NT2/D1 (cell line): ENCODE measurements around the gene BEND6.

Experiments
- DNase-seq: peaks from one replicate; pipeline ENCODE4 v3.0.0-alpha.2; 2011; ENCODE audit warnings: low read depth, low spot score
- H3K27me3 ChIP-seq: 2 replicates; pipeline ENCODE4 v1.6.0; 2011; ENCODE audit warnings: mild to moderate bottlenecking; ENCODE audit not compliant: insufficient read length, insufficient read depth
- H3K36me3 ChIP-seq: 2 replicates; pipeline ENCODE4 v1.6.1; 2011; ENCODE audit warnings: mild to moderate bottlenecking, low read length, mixed read lengths; ENCODE audit not compliant: insufficient read depth, insufficient read length
- H3K4me1 ChIP-seq: 2 replicates; pipeline ENCODE4 v1.5.1; 2011; ENCODE audit not compliant: insufficient read depth, insufficient read length
- H3K4me3 ChIP-seq: 2 replicates; pipeline ENCODE4 v1.5.1; 2011; ENCODE audit warnings: low read depth; ENCODE audit not compliant: insufficient read length
- H3K9ac ChIP-seq: 2 replicates; pipeline ENCODE4 v1.6.0; 2011; ENCODE audit warnings: low read depth; ENCODE audit not compliant: insufficient read length
- H3K9me3 ChIP-seq: 2 replicates; pipeline ENCODE4 v1.5.1; 2011; ENCODE audit warnings: mild to moderate bottlenecking, low read length; ENCODE audit not compliant: insufficient read depth
- SUZ12 ChIP-seq: IDR thresholded peaks from 2 replicates; pipeline ENCODE4 v1.6.1; 2011; ENCODE audit not compliant: insufficient read length, insufficient read depth; ENCODE audit errors: extremely low read depth
- YY1 ChIP-seq: IDR thresholded peaks from 2 replicates; pipeline ENCODE4 v1.6.1; 2011; ENCODE audit not compliant: insufficient read length, insufficient read depth
- ZNF274 ChIP-seq: IDR thresholded peaks from 2 replicates; pipeline ENCODE4 v1.6.1; 2011; ENCODE audit warnings: mild to moderate bottlenecking, low read depth, low read length

The BEND6 gene

DNA sequence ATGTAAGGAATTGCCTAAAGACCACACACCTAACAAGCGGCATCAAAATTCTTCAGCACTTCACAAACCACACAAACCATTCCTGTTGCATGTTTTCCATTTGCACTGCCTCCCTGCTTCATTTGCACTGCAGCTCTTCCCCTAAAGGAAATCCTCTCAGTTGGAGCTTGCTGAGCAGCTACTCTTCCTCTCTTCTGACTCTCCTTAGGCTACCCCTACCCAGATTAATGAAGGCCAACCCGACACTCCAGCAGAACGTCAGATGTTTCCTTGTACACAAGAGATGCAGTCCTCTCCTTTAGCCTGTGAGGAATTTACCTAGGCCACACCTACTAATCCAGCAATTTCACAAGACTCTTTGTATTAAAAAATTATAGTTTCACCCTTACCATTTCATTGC is 8.1 kb downstream of the BEND6 start:
- H3K27me3 ChIP-seq = no peaks in the 10 kb centered on the region
- TF ChIP-seq ZNF274 (no peak), SUZ12 (no peak), YY1 (no peak)
- H3K9me3 ChIP-seq = no peaks in the 10 kb centered on the region
- DNase-seq = no peak
- H3K36me3 ChIP-seq = no peaks in the 10 kb centered on the region
- H3K4me1 ChIP-seq = no peaks in the 10 kb centered on the region
- no peak overlapping the region for H3K4me3 ChIP-seq
- no peak overlapping the region for H3K9ac ChIP-seq

DNA sequence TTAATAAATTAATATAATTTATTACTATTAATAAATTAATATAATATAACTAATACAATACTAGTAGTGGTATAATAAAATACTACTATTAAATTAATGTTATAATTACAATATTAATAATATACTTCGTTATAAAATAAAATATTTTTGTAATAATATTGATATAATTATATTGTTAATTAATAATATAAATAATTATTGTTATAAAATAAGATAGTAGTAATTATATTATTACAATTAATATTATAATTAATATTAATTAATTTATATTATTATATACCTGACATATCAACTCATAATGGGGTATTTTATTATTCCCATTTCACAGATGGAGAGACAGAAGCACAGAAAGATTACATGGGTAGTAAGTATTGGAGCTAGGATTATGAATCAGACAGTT is 8.9 kb downstream of the BEND6 start:
- Histone ChIP-seq H3K4me3 (no peak overlapping the region), H3K36me3 (no peaks in the 10 kb centered on the region), H3K4me1 (no peaks in the 10 kb centered on the region), H3K27me3 (no peaks in the 10 kb centered on the region), H3K9me3 (no peaks in the 10 kb centered on the region), H3K9ac (no peak overlapping the region)
- TF ChIP-seq SUZ12 (no peak), YY1 (no peak)
- no peak for DNase-seq

DNA sequence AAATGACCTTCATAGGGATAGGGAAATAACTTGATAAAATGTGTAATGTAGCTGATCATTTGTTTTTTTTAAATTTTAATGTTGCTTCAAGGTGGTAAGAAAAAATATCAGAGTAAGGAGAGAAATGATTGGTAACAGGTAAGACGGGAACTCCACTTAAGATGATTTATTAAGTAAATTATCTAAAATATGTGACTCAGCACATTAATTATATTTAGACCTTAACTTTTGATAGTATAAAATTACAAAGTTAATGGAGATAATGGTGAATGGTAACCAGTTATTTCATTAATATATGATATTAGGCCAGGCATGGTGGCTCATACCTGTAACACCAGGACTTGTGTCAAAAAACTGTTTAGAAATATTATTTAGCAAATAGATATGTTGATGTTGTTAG is 10.2 kb downstream of the BEND6 start:
- no peak overlapping the region for H3K4me3 ChIP-seq
- no peak for DNase-seq
- H3K9me3 ChIP-seq = no peaks in the 10 kb centered on the region
- no peaks in the 10 kb centered on the region for H3K27me3 ChIP-seq
- no peaks in the 10 kb centered on the region for H3K4me1 ChIP-seq
- TF ChIP-seq ZNF274 (no peak), SUZ12 (no peak), YY1 (no peak)
- no peaks in the 10 kb centered on the region for H3K36me3 ChIP-seq
- no peak overlapping the region for H3K9ac ChIP-seq

DNA sequence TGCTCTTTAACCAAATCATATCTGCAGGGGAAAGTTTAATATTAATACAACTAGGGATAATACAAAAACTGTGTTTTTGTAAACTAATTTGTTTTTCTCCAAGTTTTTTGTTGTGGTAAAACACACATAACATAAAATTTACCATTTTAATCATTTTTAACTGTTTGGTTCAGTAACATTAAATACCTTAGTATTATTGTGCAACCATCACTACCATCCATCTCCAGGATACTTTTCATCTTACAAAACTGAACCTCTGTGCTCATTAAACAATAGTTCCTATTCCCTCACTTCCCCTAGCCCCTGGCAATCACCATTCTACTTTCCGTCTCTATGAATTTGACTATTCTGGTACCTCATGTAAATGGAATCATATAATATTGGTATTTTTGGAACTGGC is 15.9 kb downstream of the BEND6 start:
- Histone ChIP-seq H3K9ac (no peak overlapping the region), H3K36me3 (no peaks in the 10 kb centered on the region), H3K4me1 (no peaks in the 10 kb centered on the region), H3K9me3 (no peaks in the 10 kb centered on the region), H3K27me3 (no peaks in the 10 kb centered on the region), H3K4me3 (no peak overlapping the region)
- TF ChIP-seq SUZ12 = no peak
- no peak for TF ChIP-seq YY1
- TF ChIP-seq ZNF274 = no peak
- DNase-seq = no peak

DNA sequence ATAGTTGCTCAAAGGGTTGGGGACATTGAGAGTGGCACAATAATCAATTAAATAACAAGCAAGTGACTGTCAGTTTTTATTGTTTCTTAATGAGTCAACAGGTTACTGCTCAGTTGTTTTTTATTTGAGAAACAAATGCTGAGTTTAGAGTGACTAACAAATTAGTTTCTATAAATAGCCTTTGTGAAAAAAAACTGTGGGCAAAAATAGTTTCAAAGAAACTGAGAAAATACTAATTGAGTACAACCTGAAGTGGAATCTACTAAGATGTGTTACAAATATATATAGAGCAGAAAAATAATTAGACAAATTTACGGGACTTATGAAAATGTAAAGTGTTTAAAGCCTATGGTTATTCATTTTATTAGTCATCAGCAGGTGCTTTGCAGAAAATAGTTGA is 22.3 kb downstream of the BEND6 start:
- no peak for DNase-seq

DNA sequence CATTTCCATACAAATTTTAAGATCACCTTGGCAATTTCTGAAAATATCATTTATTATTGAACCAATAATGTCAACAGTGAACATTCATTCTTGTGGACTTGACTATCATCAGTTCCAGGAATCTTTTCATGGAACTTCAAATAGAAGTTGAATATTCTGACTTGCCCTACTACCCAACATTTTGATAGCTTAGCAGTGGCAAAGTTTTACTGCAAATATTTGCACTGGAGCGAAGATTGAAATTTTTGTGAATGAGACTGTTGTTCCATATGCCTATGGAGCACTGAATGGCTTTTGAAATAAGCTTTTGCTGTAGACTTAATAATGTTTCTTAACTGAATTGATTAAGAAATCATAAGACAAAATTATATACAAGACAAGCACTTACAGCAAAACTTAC is 23.6 kb downstream of the BEND6 start:
- Histone ChIP-seq H3K36me3 (no peaks in the 10 kb centered on the region), H3K9me3 (peaks cover 18% of the 10 kb centered on the region), H3K27me3 (no peaks in the 10 kb centered on the region), H3K4me1 (no peaks in the 10 kb centered on the region), H3K4me3 (no peak overlapping the region), H3K9ac (no peak overlapping the region)
- no peak for TF ChIP-seq YY1
- TF ChIP-seq ZNF274 = no peak
- no peak for TF ChIP-seq SUZ12
- DNase-seq = no peak

More for the DNA sequence above, 22.3 kb downstream of the BEND6 start:
- H3K9ac ChIP-seq = no peak overlapping the region
- H3K4me3 ChIP-seq = no peak overlapping the region
- no peaks in the 10 kb centered on the region for H3K4me1 ChIP-seq
- H3K27me3 ChIP-seq = no peaks in the 10 kb centered on the region
- peaks cover 18% of the 10 kb centered on the region for H3K9me3 ChIP-seq
- TF ChIP-seq ZNF274 (no peak), YY1 (no peak), SUZ12 (no peak)
- no peaks in the 10 kb centered on the region for H3K36me3 ChIP-seq

DNA sequence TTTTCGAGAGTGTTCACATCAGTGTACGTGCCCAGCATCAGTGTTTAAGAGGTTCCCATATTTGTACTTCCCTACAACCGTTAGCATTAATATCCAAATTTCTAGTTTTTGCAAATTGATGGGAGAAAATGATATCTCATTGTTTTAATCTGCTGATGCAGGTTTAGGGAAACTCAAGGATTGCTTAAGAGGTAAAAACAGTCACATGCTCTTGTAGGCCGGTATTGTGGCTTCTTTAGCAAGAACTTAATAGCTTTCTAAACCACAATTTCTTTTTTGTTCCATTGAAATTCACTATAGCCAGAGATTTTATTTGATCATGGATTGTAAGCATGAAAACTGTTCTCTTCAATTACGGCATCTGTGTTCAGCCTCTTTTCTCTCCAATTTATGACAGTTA is 29.5 kb downstream of the BEND6 start:
- no peaks in the 10 kb centered on the region for H3K4me1 ChIP-seq
- TF ChIP-seq YY1 (no peak), ZNF274 (no peak), SUZ12 (no peak)
- DNase-seq = no peak
- H3K36me3 ChIP-seq = no peaks in the 10 kb centered on the region
- H3K9ac ChIP-seq = no peak overlapping the region
- no peaks in the 10 kb centered on the region for H3K27me3 ChIP-seq
- no peak overlapping the region for H3K4me3 ChIP-seq
- no peaks in the 10 kb centered on the region for H3K9me3 ChIP-seq

DNA sequence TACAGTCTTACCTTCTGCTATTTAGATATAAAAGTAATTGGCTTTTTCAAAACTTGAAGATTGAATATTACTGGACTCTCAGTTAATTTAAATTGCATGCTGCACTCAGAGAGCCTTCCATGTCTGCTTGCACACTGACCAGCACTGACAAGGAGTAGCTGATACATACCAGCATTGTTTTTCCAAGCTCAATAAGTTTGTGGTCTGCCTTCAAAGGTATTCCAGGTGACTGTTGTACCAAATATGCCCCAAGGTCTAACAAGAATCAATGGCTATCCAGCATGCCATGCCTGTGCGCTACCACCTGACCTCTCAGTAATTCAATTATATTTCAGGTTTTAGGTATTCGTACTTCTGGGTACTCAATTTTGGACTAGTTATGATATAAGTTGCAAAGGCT is 30.0 kb downstream of the BEND6 start:
- Histone ChIP-seq H3K9ac (no peak overlapping the region), H3K4me1 (no peaks in the 10 kb centered on the region), H3K27me3 (no peaks in the 10 kb centered on the region), H3K36me3 (no peaks in the 10 kb centered on the region), H3K4me3 (no peak overlapping the region), H3K9me3 (no peaks in the 10 kb centered on the region)
- no peak for DNase-seq
- no peak for TF ChIP-seq YY1
- no peak for TF ChIP-seq SUZ12
- TF ChIP-seq ZNF274 = no peak
